GM21737 (cell line): Measurements from ENCODE around the gene GAS5.

Experiments
- ATAC-seq: cut with Tn5 transposase; IDR thresholded peaks from one replicate; pipeline ENCODE4 v1.9.1; 2021; ENCODE audit warnings: mild to moderate bottlenecking, moderate library complexity; ENCODE audit not compliant: unreplicated experiment

The GAS5 gene

GRCh38 chr1:173832748-173833147 lies 35.0 kb downstream of the GAS5 start:
- no peak for ATAC-seq

GRCh38 chr1:173827611-173828010 lies 40.2 kb downstream of the GAS5 start:
- ATAC-seq = no peak

GRCh38 chr1:173824315-173825081 lies 43.3 kb downstream of the GAS5 start, which contains the start of the genes CENPL and DARS2:
CENPL (minus strand) TSS chr1:173824883; CDS start chr1:173811299, 13,584 bp downstream.
DARS2 (plus strand) TSS chr1:173824673; CDS start chr1:173825230, 557 bp downstream.
- peak; percentile 79 for ATAC-seq

DNA sequence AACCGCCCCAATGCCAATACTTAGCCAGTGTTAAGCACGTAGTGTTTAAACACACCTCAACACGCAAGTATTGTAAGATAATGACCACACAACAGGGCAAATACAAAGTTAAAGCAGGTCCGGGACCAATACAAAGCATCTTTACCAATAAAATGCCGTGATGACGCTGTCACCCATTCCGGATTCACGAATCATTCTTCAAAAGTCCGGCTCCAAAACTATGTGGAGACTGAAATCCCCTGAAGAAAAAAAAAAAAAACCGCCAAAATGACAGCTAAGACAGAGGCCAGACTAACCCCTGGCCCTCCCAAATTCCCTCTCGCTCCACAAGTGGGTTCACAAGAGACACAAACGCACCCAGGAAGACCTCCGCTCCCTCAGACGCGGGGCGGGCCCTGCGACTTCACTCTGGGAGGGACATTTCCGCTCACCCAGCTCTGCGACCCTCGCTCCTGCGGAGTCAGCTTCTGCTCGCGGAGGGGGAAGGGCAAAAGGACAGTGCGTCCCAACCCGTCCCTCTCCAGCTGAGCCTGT lies 43.9 kb downstream of the GAS5 start:
- peak; percentile 34 for ATAC-seq

DNA sequence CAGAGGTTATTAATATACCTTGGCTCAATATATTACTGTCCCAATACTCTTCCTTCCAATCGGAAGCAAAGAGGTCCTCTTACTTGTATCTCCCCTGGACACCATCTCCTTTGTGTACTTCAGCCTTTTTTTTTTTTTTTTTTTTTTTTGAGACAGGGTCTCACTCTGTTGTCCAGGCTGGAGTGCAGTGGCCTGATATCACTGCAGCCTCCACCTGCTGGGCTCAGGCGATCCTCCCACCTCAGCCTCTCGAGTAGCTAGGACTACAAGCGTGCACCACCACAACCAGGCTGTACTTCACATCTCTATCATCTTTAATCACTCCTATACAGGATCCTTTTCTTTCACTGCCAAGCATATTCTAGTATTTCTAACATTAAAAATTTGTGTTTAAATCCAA lies 46.1 kb downstream of the GAS5 start:
- no peak for ATAC-seq

GRCh38 chr1:173818459-173818858 lies 49.3 kb downstream of the GAS5 start:
- ATAC-seq = no peak
